ENCODE data around the gene TMOD2. TPM values are rescaled to one million over a fixed set of nuclear protein-coding genes. Genes with fewer than 3 reads are reported as not detected.
A peak's percentile ranks its signal among the peaks of the same experiment; 100 is the strongest.

The TMOD2 gene
- total and polyA plus RNA-seq, 2 of the 8 experiments (the other 6 are each of a cell fraction or from before 2014, with no cell fraction given): 0.80 to 6.5 TPM

DNA sequence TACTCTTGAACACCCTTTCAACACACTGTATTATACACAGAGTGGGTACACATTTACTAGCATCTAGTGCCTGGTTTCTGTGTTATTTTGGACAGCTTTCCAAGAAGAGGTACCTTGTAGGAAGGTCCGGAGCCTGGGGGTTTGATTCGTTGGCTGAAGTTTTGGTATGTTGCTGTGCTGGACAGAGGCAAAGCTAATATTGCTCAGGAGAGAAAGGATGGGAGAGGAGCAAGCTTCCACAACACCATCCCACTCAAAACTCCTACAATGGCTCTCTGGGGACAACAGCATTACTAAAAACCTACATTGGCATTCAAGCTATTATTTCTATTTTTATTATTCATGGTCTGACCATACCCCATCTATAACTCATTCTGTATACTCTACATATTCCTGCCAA lies 12.8 kb upstream of the TMOD2 start:
- ChIA-PET CTCF (ENCODE audit: partially characterized antibody) (interaction anchor here (0.8 to 4.5 kb wide), 3 partner anchors 33 to 89 kb away, joined by 3 to 22 read pairs (median 14); no protein-coding TSS in a partner anchor), POLR2A (ENCODE audit: partially characterized antibody) (interaction anchor here (0.6 to 2.2 kb wide), 8 partner anchors 10 to 234 kb away, joined by 3 to 13 read pairs (median 4); partner anchors contain the start of gene SCG3)
- Histone ChIP-seq H3K27ac (ENCODE audit: low read depth, low read length) (no peak overlapping the region), H2BK20ac (ENCODE audit: low read length) (no peak overlapping the region), H2BK15ac (ENCODE audit: low read length) (no peak overlapping the region), H3K9me3 (ENCODE audit: insufficient read depth in 2 of 2, low read depth in 1 of 2, low read length in 1 of 2) (no peaks in the 10 kb centered on the region), H4K91ac (replicated peaks; ENCODE audit: insufficient read length, low read length) (no peak overlapping the region), H4K5ac (ENCODE audit: insufficient read length, low read depth, low read length) (no peak overlapping the region), H3K79me1 (ENCODE audit: low read depth, low read length) (no peaks in the 10 kb centered on the region), H3K56ac (replicated peaks; ENCODE audit: insufficient read length, low read depth, low read length) (no peak overlapping the region), H2AFZ (ENCODE audit: low read length) (no peak overlapping the region), H3K4me1 (replicated peaks in 1 of 4; ENCODE audit: control insufficient read depth in 3 of 4, insufficient read depth in 4 of 4, low read length in 3 of 4) (peaks cover 0 to 4% (median 0%) of the 10 kb centered on the region in 4 experiments; a peak in 1 of 7 replicates), H4K8ac (ENCODE audit: extremely low read depth, insufficient read depth, low read length) (no peak overlapping the region), H3K4me2 (ENCODE audit: insufficient read depth in 1 of 2, low read depth in 2 of 2, low read length in 2 of 2) (peak overlapping the region in 1 of 2 experiments; percentile 75; a peak in 1 of 4 replicates), H3K23ac (ENCODE audit: insufficient read length) (no peak overlapping the region), H4K20me1 (replicated peaks in 1 of 2; ENCODE audit: control insufficient read depth in 1 of 2, insufficient read depth in 2 of 2, low read length in 2 of 2) (peaks cover 1% of the 10 kb centered on the region in 2 experiments), H2AK5ac (ENCODE audit: low read depth, low read length) (no peak overlapping the region), H3K23me2 (ENCODE audit: low read depth, low read length) (peaks cover 8% of the 10 kb centered on the region), H3K36me3 (ENCODE audit: control insufficient read depth in 2 of 4, insufficient read depth in 4 of 4, low read length in 3 of 4) (no peaks in the 10 kb centered on the region), H3K4me3 (ENCODE audit: extremely low read depth in 1 of 4, insufficient read depth in 2 of 4, low read depth in 3 of 4, low read length in 4 of 4) (no peak overlapping the region; a peak in 1 of 8 replicates), H3K18ac (ENCODE audit: extremely low read depth, low read length) (no peak overlapping the region), H3K9ac (replicated peaks in 1 of 4; ENCODE audit: extremely low read depth in 1 of 4, low read depth in 3 of 4, low read length in 3 of 4) (no peak overlapping the region), H3K14ac (ENCODE audit: insufficient read length) (no peak overlapping the region), H3K27me3 (replicated peaks in 1 of 4; ENCODE audit: control insufficient read depth in 3 of 4, extremely low read depth in 1 of 4, insufficient read depth in 3 of 4, low read length in 3 of 4) (peaks cover 6 to 32% (median 19%) of the 10 kb centered on the region in 4 experiments), H2BK5ac (ENCODE audit: low read depth, low read length) (no peak overlapping the region), H3K79me2 (ENCODE audit: control insufficient read depth in 1 of 2, insufficient read depth in 2 of 2, low read length in 2 of 2) (no peaks in the 10 kb centered on the region), H3K4ac (replicated peaks; ENCODE audit: insufficient read length, low read depth, low read length) (no peak overlapping the region), H2BK120ac (replicated peaks; ENCODE audit: low read depth, low read length) (no peak overlapping the region), H2BK12ac (ENCODE audit: low read depth, low read length) (no peak overlapping the region)
- DNase-seq (ENCODE audit: low read depth in 1 of 2, low spot score in 2 of 2) (no peak), FAIRE-seq (no peak)
- TF ChIP-seq ASH2L (IDR thresholded peaks at IDR 0.05; ENCODE audit: low read length) (no peak), RAD21 (IDR thresholded peaks at IDR 0.05 in 1 of 2, conservative IDR thresholded peaks at IDR 0.05 in 1 of 2; ENCODE audit: low read depth in 2 of 2, low read length in 2 of 2) (no peak), NRF1 (IDR thresholded peaks at IDR 0.05; ENCODE audit: low read depth, low read length) (no peak), CBX5 (IDR thresholded peaks at IDR 0.05; ENCODE audit: low read depth, low read length) (no peak), FOSL1 (IDR thresholded peaks at IDR 0.05; ENCODE audit: insufficient read depth, low read depth, low read length) (no peak)
- 94% methylated on average over 2 of the region's 2 CpGs; no CpG with 5 or more reads in 1 of the 2 experiments for WGBS, 2 experiments (ENCODE audit: extremely low coverage in 1 of 2, insufficient coverage in 1 of 2, insufficient read length in 1 of 2, insufficient replicate concordance in 2 of 2, low coverage in 1 of 2, low lambda C conversion rate in 2 of 2, missing lambda C conversion rate in 1 of 2)

All from H1 (cell line).